GM19240 (cell line): ENCODE measurements around the gene MED27.

Experiments used
- DNase-seq: peaks from one replicate; pipeline ENCODE4 v3.0.0; 2011; ENCODE audit warnings: low spot score; ENCODE audit not compliant: insufficient read length

MED27 gene

DNA sequence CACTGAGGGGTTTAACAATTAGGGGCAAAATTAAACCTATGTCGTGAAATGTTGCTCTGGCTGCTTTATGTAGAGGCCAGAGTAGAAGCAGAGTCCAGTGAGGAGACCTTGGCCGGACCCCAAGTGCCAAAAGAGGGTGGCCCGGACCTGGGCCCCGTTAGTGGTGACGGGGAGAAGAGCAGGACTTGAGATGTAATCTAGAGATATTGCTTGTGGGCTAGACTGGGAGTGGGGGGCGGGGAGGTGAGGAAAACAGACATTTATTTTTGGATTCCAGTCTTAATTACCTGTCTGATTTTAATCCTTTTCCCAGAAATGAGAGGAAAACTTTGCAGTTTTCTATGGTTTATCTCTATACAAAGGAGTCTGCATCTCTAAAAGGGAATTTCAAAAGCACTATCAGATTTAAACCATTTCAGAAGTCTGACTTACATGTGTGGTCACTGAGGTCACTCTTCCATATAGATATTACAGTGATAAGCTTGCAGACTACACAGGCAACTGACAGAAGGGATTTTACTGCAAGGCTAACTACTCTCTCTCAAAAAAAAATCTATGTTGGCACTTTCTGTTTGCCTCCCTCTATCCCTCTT lies 108.1 kb downstream of the MED27 start:
- no peak for DNase-seq

DNA sequence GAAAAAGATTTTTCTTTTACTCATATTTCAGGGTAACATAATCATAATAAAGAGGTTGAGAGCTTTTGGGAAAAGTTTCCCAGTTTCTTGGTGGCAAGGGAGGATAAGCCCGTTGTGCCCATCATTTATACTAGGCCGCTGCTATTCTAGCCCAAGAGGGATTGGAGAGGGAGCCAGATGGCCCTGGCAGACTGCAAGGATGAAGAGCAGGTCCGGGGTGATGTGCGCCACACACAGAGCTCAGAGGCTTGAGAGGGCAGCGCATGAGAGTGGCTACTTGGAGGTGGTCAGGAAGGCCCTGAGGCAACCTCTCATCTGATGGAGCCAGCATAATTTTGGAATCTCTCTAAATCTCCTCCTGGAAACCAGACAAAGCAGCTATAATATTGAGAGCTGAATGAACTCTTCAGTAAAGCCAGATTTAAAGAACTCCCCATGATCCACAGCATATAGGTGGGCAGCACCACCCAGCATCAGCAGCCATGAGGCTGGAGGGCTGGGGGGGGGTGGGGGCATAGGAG lies 110.1 kb downstream of the MED27 start:
- no peak for DNase-seq

DNA sequence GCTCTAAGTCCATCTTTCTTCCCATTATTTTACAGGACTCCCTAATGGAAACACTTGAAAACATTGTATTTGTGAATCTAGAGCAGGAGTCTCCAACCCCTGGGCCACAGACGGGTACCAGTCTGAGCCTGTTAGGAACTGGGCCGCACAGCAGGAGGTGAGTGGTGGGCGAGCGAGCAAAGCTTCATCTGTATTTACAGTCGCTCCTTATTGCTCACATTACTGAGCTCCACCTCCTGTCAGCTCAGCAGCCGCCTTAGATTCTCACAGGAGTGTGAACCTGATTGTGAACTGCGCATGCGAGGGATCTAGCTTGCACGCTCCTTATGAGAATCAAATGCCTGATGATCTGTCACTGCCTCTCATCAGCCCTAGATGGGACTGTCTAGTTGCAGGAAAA lies 111.0 kb downstream of the MED27 start:
- DNase-seq: no peak

DNA sequence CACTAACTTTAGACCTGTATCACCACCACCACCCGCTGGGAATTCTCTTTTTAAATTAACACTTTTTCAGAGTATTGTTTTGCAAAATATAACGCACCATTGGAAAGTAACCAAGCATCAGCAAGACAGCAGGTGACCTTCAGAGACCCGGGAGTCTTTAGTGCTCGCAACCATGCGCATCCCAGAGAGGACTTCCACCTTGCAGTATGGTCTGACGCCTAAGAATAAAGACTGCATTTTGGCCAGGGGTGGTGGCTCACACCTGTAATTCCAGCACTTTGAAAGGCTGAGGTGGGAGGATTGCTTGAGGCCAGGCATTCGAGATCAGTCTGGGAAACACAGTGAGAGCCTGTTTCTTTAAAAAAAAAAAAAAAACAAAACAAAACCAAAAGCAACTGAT lies 113.8 kb downstream of the MED27 start:
- DNase-seq: no peak

DNA sequence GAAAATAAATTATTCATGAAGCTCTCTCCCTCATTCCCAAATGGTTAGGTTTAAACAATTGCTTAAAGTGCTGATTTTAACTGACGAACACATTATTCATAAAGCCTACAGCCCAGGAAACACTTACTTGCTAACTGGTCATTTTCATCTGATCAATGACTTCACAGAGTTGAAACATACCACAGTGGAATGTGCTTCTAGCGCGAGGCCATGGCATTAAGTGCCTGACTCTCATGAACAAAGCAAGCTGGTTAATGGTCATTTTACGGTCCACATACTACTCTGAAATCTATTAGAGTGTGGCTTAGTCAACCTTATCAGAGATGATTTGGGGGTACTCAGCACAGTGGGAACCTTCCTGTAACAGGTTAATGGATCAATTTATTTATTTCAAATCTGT lies 114.6 kb downstream of the MED27 start:
- DNase-seq: no peak

DNA sequence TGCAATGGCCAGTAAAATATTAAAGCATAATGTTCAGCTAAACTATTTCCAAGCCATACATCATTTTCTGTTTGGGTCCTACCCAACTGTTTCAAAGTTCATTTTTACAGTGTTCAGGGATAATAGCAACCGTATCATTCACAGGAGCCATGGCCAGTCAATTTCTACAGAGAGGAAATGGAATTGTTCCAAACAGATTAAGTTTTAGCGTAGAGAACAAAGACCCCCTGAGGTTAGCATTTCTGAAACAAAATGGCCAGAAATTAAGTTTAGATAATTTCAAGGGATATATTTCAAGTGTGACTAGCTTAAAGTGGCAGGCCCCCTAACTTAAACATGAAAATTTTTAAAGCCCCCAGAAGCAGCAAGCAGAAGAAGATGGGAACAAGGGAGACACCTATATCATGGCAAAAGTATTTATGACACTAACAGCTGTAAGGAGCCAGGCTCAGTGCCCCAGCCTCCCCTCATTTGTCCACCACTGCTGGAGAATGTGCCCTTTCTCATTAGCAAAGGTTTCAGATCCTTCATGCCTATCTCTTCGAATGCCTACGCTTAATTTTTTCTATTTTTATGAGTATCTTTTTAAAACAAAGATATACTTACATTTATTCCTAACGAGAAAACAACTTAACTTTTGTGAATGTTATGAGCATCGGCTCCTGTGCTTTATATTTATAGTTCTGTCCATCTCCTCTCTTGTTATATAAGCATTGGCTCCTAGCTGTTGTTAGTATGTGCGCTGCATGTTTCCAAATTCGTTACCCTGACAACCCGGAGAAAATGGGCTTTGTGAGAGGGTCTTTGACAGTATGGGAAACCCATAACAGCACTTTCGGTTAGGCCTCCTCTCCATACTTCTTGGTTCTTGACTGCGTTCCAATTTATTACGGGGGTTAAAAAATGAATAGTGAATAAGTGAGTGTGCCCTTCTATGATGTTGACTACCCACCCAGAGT lies 116.3 kb downstream of the MED27 start:
- no peak for DNase-seq

DNA sequence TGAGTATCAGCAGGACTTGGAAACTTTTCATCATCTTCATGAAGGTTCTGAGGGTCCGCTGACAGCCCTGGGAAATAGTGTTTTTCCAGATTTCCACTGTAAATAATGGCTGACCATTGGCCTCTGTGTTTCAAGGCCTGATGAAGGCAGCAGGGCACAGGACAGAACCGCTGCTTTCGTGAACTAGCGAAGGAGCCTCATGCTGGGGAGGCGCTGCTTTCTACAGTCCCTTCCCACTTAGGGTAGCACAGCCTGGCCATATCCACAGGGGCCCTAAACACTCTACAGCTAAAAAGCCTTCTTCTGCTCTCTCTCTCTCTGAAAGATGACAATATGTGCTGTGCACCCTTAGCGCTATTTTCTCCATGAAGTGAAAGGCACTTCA lies 118.2 kb downstream of the MED27 start:
- no peak for DNase-seq

DNA sequence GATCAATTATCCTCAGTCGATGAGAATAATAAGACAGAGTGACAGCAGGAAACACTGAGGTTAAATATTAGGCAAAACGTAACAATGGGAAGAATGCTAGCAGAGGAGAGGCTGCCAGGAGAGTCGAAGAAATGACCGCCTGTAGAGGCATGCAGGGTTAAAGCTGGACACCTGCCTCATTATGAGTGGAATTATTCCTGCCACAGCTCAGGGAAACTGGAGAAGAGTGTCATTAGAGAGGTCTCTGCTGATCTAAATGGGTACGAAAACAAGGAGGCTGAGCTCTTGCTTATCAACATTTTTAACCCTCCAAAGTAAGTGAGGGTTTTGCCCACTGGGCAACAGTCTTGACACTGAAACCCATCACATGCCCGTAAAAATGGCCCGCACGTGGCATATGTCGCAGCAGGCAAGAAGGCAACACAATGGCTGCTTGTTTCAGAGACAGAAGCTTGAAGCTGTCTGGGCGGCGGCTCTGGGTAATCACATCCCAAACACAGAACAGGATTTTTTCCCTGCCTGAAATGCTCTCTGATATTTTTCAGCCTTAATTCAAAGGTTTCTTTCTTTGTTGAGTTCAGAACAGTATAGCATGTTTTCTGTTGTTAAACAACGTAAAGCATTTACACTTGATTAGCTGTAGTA lies 118.7 kb downstream of the MED27 start:
- no peak for DNase-seq

DNA sequence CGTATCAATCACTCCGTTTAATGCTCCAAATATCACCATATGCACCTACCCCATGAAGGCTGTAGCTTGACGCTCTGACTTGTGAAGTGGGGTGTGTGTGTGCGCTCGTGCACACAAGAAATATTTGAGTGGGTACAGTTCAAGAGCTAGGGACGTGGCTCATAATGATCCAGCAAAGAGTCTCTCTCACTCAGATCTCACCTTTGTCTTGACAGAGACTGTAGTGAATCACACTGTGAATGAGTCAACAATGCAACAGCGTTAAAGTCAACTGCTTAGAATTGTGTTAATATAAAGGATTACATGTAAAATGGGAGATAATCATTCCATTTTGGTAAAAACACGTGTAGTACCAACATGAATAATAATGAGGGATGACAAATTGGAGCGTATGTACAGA lies 119.4 kb downstream of the MED27 start:
- DNase-seq: no peak

DNA sequence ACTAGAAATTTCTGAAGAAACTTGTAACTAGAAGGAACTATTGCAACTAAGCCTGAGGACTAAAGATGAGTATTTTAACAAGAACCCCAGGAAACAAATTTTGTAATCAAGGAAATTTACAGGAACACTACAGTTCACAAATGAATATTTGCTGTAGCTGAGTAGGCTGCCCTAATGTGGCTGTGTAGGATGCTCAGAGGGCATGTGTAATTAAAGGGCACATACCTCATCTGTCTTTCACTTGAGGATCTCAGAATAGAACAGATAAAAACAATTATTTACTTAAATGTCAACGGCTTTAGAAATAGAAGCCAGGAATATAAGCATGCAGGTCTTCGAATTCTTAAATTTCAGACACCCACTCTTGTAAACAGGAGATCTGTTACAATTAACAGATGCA lies 119.8 kb downstream of the MED27 start:
- no peak for DNase-seq

DNA sequence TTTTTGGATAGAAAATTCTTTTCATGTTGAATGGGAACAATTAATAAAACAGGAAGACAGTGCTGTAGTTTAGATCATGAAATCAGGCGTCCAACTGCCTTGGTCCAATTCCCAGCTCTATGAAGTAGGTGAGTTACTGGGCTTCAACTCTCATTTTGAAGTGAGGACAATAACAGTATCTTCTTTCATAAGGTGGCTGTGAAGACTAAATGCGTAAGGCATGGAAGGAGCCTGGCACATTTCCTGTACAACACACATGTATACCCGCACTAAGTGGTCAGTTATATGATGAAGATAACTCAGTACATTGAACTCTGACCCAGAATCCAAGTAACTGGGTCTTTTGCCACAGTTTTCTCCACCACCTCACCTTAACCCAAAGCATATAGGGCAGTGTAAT lies 120.6 kb downstream of the MED27 start:
- no peak for DNase-seq

DNA sequence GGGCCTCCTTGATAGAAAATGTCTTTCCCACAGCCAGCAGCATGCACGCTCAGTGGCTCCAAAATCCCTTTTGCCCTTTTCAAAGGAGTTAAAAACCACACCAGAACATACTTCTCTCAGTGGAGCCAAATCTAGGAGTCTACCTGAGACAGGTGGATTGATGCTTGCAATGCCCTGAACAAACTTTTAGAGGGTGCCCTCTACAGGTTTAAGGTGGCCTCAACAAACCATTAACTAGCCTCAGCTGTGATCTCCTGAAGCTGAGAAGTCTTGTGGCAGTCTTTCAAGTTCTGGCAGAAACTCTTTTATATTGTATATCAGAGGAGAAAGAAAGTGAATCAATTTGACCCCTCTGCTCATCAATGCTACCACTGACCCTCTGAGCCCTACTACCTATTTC lies 125.4 kb downstream of the MED27 start:
- no peak for DNase-seq

DNA sequence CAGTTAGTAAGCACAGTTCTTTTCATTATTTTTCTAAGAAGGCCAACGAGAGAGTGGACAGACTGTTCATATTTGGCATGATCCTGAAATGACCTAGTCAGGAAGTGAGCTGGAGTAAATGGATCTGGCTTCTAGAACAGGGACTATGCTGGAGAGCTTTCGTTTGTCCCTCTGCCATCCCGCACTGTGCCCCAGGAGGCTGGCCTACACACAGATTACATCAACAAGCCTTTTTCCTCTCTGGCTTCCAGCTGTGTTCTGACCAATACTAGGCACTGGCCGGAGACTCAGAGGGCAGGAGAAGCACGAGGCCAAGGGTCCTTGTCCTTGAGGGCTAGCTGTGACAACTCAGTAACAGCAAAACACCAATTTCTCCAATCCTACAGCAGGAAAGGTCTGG lies 127.8 kb downstream of the MED27 start:
- no peak for DNase-seq

DNA sequence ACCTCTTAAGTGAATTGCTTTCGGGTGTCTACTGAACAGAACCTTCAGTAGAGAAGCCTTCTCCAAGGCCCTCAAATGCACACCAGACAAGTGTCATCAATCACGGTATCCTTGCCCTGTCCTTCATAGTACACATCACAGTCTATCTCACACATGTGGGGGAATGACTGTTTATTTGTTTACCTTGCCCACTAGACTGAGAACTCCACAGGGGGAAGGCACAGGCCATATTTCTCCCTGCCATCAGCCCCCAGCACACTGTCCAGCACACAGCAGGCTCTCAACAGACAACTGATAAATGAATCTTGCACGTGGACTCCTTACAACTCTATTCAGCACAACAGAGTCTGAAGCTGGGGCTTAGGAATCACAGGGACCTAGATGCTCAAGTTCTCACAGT lies 128.5 kb downstream of the MED27 start:
- no peak for DNase-seq

DNA sequence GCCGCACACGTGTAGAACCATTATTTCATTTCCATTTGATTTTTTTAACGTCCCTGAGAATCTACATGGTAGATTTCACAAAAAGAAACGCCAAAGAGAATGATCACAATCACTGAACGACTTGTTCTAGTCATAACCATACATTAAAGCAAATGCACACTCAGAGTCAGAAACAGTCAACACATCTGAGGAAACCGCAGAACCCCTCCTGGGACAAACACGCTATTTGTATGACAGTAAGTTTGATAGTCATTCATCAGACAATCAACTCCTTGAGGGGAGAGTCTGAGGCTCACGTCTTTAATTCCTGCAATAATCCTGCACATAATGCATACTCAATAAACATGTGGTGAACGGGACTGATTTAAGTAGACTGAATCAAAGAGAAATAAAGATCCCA lies 129.2 kb downstream of the MED27 start:
- no peak for DNase-seq

DNA sequence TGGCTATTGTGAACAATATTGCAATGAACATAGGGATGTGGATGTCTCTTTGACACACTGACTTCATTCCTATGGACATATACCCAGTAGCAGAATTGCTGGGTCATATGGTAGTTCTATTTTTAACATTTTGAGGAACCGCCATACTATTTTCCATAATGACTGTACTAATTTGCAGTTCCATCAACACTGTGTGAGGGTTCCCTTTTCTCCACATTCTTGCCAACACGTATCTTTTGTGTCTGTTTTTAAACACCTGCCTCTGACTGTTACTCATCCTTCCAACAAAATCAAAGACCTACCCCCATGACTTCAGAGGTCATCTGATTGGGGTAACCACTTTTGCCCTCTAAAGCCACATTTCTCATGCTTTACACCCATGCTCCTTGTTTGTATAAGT lies 133.5 kb downstream of the MED27 start:
- DNase-seq: no peak

DNA sequence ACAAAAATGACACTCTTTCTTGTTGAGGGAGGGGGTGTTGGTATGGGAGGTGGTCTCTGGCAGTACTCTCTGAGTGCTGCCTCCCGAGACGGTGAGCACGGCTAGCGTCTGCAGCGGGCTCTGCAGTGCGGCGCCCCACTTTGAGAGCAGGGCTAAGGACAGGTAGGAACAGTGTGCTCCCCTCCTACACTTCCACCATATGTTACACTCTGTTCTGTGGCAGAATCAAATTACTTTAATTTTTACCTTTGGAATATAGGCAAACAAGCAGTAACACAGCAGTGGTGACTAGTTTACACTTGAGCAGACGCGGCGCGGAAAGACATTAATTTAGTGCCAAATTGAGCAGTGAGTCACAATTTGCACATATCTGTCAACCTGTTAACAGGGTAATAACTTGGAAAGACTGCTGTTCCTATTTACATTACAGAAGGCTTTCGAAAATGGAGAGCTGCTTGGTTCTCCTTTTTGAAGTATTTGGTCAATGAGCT lies 136.3 kb downstream of the MED27 start:
- no peak for DNase-seq

DNA sequence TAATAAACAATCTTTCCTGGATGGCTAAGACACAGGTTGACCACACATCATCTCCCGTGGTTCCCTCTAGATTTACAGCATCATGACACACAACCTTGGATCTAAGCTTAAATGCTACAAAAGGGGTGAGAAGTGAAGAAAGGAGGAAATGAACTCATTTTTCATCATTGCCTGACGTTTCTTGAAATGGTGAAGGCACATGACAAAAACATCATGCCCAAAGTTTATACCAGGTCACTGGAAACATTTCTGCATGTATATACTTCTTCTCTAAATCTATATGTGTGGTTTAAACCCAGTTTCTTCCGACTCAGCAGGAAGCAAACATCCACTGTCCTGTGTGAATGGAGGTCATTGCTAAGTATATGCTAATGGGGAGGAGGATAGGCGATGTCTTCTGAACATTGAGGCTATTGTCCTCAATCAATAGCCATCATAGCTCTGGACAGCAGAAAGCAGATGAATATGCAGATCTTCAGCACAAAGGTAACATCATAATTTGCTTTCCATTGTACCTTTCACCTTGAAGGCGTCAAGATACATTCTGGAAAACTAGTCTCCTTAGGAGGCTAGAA lies 137.4 kb downstream of the MED27 start:
- no peak for DNase-seq

DNA sequence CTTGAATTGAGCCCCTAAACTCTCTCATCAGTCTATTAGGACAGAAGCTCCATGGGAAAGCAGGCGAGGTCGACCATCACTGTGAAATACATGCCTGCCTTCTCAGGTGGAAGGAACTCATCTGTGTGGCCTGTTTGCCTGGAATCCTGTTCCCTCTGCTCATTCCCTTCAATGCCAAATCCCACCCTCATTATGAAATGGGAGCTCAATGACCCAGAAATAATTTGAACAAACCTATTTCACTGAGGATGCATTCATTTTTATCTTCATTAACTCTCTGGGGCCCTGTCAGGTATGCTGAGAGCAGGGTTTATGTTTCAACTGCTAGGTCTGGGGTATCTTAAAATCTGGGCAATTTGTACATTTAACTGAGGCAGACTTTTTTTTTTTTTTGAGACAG lies 142.2 kb downstream of the MED27 start:
- DNase-seq: no peak

DNA sequence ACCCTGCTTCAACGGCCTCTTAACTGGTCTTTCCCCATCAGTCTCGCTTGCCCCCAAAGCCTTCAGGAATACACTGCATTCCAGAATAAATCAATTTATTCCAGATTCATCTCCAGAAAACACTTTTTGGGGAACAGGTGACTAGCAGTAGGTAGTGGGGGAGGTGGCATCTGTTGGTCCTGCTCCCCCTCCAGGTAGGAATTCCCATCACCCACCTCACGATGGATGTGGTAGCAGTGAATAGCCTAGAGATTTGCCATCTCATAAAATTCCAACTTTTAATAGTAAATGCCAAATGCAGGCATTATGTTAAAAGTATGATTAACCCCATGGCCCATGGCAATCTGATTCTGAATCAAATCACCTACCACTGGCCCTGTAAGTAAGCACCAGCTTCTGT lies 142.7 kb downstream of the MED27 start:
- no peak for DNase-seq

DNA sequence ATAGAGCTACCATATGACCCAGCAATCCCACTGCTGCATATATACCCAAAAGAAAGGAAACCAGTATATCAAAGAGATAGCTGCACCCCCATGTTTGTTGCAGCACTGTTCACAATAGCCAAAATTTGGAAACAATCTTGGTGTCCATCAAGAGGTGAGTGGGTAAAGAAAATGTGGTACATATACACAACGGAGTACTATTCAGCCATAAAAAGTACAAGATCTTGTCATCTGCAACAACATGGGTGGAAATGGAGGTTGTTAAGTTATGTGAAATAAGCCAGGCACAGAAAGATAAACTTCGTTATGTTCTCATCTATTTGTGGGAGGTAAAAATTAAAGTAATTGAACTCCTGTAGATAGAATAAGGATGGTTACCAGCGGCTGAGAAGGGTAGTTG lies 145.0 kb downstream of the MED27 start:
- DNase-seq: no peak

DNA sequence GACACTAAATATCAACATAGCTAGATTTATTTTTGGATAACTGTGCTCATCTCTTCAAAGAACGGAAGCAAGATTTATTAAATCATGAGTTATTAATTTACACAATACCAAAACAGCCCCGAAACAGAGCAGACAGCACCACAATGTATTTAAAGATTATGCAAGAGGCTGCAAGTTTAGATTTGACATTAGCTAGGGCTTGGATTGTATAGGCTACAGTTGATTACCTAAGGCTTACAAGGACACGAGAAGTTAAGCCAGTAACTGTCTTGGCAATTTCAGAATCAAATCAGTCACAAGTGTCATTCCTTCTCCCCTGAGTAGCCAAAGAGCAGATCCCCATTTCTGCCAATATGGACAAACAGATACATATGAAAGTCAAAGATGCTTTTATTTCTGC lies 152.6 kb downstream of the MED27 start:
- DNase-seq: no peak
